ENCODE measurements around the gene ADAMTS19.

ADAMTS19 gene, protein sequence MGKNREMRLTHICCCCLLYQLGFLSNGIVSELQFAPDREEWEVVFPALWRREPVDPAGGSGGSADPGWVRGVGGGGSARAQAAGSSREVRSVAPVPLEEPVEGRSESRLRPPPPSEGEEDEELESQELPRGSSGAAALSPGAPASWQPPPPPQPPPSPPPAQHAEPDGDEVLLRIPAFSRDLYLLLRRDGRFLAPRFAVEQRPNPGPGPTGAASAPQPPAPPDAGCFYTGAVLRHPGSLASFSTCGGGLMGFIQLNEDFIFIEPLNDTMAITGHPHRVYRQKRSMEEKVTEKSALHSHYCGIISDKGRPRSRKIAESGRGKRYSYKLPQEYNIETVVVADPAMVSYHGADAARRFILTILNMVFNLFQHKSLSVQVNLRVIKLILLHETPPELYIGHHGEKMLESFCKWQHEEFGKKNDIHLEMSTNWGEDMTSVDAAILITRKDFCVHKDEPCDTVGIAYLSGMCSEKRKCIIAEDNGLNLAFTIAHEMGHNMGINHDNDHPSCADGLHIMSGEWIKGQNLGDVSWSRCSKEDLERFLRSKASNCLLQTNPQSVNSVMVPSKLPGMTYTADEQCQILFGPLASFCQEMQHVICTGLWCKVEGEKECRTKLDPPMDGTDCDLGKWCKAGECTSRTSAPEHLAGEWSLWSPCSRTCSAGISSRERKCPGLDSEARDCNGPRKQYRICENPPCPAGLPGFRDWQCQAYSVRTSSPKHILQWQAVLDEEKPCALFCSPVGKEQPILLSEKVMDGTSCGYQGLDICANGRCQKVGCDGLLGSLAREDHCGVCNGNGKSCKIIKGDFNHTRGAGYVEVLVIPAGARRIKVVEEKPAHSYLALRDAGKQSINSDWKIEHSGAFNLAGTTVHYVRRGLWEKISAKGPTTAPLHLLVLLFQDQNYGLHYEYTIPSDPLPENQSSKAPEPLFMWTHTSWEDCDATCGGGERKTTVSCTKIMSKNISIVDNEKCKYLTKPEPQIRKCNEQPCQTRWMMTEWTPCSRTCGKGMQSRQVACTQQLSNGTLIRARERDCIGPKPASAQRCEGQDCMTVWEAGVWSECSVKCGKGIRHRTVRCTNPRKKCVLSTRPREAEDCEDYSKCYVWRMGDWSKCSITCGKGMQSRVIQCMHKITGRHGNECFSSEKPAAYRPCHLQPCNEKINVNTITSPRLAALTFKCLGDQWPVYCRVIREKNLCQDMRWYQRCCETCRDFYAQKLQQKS

DNA sequence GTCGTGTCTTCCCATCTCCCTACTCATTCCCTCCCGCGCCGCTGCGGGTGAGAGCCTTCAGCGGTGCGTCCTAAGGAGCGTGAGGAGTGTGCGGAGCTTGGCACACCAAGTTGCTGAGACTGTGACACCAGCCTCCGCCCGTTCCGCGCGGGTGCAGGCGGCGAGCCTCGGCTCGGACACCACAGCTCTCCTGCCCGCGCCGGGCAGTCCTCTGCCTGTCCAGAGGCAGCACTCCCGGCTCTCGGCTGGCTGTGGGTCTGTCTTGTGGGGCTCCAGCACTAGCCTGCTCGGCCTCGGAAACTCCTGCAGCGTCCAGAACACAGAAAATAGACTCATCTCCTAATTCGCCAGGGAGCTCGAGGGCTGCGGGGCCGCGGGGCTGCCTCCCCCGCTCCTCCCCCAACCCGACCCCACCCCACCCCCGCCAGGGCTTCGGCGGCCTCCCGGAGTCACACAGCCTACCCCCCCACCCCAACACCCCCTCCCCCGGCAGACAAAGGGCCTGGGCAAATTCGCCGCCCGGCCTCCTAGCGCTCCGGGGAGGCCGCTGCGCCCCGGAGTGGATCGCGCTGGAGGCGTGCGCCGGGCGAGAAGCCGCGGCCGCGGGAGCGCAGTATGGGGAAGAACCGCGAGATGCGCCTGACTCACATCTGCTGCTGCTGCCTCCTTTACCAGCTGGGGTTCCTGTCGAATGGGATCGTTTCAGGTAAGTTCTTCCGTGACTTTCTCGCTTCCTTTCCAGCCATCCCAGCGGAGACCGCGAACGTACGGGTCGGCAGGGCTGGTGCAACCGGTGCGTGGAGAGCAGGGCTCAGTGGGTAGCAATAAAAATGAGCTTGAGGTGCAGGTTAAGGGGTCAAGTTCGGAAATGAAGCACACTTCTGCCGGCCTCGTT, at the start of gene ADAMTS19:
Gene ADAMTS19 (plus strand): TSS at position 522 of the 895 bp plus-strand sequence. CDS start 94 bp downstream, at position 616.
- Histone ChIP-seq H3K27ac (ENCODE audit: low read depth, low read length) (no peak within 1 kb of the TSS), H3K4me3 (ENCODE audit: low read length) (no peak within 1 kb of the TSS), H3K9me2 (replicated peaks; ENCODE audit: control insufficient read depth, low read length) (no peaks in the 10 kb centered on the region), H3K4me1 (ENCODE audit: control insufficient read depth, low read length) (no peaks in the 10 kb centered on the region), H3K9me3 (ENCODE audit: control insufficient read depth, insufficient read depth, low read length) (peaks cover 8% of the 10 kb centered on the region; the same call in 1 of the 2 replicates), H4K20me1 (ENCODE audit: control insufficient read depth, insufficient read depth, low read depth, low read length) (no peaks in the 10 kb centered on the region), H3F3A (ENCODE audit: control insufficient read depth, insufficient read depth) (no peaks in the 10 kb centered on the region), H3K36me3 (ENCODE audit: control insufficient read depth, low read length) (no peaks in the 10 kb centered on the region), H3K79me2 (ENCODE audit: control insufficient read depth, low read length) (no peaks in the 10 kb centered on the region), H3K4me2 (ENCODE audit: low read length) (no peak within 1 kb of the TSS), H3K27me3 (ENCODE audit: control insufficient read depth, low read length) (no peaks in the 10 kb centered on the region)
- TF ChIP-seq, protein P1, sequence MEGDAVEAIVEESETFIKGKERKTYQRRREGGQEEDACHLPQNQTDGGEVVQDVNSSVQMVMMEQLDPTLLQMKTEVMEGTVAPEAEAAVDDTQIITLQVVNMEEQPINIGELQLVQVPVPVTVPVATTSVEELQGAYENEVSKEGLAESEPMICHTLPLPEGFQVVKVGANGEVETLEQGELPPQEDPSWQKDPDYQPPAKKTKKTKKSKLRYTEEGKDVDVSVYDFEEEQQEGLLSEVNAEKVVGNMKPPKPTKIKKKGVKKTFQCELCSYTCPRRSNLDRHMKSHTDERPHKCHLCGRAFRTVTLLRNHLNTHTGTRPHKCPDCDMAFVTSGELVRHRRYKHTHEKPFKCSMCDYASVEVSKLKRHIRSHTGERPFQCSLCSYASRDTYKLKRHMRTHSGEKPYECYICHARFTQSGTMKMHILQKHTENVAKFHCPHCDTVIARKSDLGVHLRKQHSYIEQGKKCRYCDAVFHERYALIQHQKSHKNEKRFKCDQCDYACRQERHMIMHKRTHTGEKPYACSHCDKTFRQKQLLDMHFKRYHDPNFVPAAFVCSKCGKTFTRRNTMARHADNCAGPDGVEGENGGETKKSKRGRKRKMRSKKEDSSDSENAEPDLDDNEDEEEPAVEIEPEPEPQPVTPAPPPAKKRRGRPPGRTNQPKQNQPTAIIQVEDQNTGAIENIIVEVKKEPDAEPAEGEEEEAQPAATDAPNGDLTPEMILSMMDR (IDR thresholded peaks at IDR 0.05; ENCODE audit: low read depth, low read length, poor library complexity, severe bottlenecking): no peak
- no peak for TF ChIP-seq EZH2phosphoT487 (IDR thresholded peaks at IDR 0.05; ENCODE audit: borderline replicate concordance, low read length)

GRCh38 chr5:129410488-129410887, 49.6 kb upstream of the ADAMTS19 start:
- Histone ChIP-seq H3K9me2 (replicated peaks; ENCODE audit: control insufficient read depth, low read length) (no peaks in the 10 kb centered on the region), H3K36me3 (ENCODE audit: control insufficient read depth, low read length) (no peaks in the 10 kb centered on the region), H3K79me2 (ENCODE audit: control insufficient read depth, low read length) (no peaks in the 10 kb centered on the region), H3K27me3 (ENCODE audit: control insufficient read depth, low read length) (no peaks in the 10 kb centered on the region; the same call in 1 of the 2 replicates), H3K9me3 (ENCODE audit: control insufficient read depth, insufficient read depth, low read length) (no peaks in the 10 kb centered on the region), H3K4me1 (ENCODE audit: control insufficient read depth, low read length) (no peaks in the 10 kb centered on the region), H3K27ac (ENCODE audit: low read depth, low read length) (no peak overlapping the region), H3K4me3 (ENCODE audit: low read length) (no peak overlapping the region), H3K4me2 (ENCODE audit: low read length) (no peak overlapping the region), H4K20me1 (ENCODE audit: control insufficient read depth, insufficient read depth, low read depth, low read length) (no peaks in the 10 kb centered on the region), H3F3A (ENCODE audit: control insufficient read depth, insufficient read depth) (no peaks in the 10 kb centered on the region)
- no peak for TF ChIP-seq EZH2phosphoT487 (IDR thresholded peaks at IDR 0.05; ENCODE audit: borderline replicate concordance, low read length)
- TF ChIP-seq, protein P1 (IDR thresholded peaks at IDR 0.05; ENCODE audit: low read depth, low read length, poor library complexity, severe bottlenecking): no peak

DNA sequence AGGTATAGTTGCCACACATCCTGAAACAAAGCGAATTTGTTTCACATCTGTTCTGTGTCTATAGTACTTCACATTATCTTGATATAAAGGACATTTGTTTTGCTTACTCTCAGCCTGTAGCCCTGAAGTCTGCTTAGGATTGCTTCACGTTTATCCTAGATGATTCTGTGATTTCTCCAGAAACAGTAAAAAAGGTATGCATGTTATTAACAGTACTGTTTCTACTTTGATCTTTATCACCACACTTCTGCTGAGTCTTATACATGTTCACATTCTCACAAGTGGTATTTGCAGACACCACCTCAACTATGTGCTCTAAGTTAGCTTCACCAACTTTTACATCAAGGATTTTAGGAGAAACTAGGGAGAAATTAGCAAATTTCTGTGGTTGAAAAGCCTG, 47.4 kb upstream of the ADAMTS19 start:
- Histone ChIP-seq H3K27ac (ENCODE audit: low read depth, low read length) (no peak overlapping the region), H3K9me3 (ENCODE audit: control insufficient read depth, insufficient read depth, low read length) (no peaks in the 10 kb centered on the region), H3K4me1 (ENCODE audit: control insufficient read depth, low read length) (no peaks in the 10 kb centered on the region), H3K79me2 (ENCODE audit: control insufficient read depth, low read length) (no peaks in the 10 kb centered on the region), H3F3A (ENCODE audit: control insufficient read depth, insufficient read depth) (no peaks in the 10 kb centered on the region), H4K20me1 (ENCODE audit: control insufficient read depth, insufficient read depth, low read depth, low read length) (no peaks in the 10 kb centered on the region), H3K27me3 (ENCODE audit: control insufficient read depth, low read length) (no peaks in the 10 kb centered on the region; the same call in 1 of the 2 replicates), H3K36me3 (ENCODE audit: control insufficient read depth, low read length) (no peaks in the 10 kb centered on the region), H3K9me2 (replicated peaks; ENCODE audit: control insufficient read depth, low read length) (no peaks in the 10 kb centered on the region), H3K4me2 (ENCODE audit: low read length) (no peak overlapping the region), H3K4me3 (ENCODE audit: low read length) (no peak overlapping the region)
- no peak for TF ChIP-seq EZH2phosphoT487 (IDR thresholded peaks at IDR 0.05; ENCODE audit: borderline replicate concordance, low read length)
- TF ChIP-seq, protein P1 (IDR thresholded peaks at IDR 0.05; ENCODE audit: low read depth, low read length, poor library complexity, severe bottlenecking): no peak
